EL (cell line): ENCODE results near the gene NDST1.
"Not testable (repeated sequence)": the region's sequence is repeated elsewhere in the genome, so short reads cannot be mapped to it uniquely, and the experiment has no call there.

ENCODE experiments used
- DNase-seq: peaks from one replicate; pipeline ENCODE4 v3.0.0-alpha.2; 2016

NDST1 gene

GRCh38 chr5:150508828-150509227 is 897 bp downstream of the NDST1 start:
- DNase-seq, result no peak

DNA sequence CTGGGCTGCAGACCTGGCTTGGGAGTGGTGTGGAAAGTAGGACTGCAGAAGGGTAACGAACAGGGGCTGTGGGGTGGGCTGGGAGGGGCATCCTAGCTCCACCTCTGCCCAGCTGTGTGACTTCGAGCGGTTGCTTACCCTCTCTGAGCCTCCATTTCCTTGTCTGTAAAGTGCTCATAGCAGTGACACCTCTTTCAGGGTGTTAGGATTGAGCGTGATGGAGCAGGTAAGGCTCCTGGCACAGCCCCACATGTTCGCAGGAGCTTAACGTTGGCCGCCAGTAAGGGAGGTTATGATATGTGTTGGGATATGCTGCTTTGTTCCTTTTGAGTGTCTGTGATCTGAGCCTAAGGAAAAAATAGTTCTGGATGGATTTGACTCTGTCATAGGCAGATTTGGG is 2.1 kb downstream of the NDST1 start:
- DNase-seq, result no peak

- no peak for DNase-seq
Measured at GRCh38 chr5:150510460-150511263, 2.7 kb downstream of the NDST1 start.

- peak; percentile 75 for DNase-seq
Measured at GRCh38 chr5:150511578-150512367, 3.8 kb downstream of the NDST1 start.

DNA sequence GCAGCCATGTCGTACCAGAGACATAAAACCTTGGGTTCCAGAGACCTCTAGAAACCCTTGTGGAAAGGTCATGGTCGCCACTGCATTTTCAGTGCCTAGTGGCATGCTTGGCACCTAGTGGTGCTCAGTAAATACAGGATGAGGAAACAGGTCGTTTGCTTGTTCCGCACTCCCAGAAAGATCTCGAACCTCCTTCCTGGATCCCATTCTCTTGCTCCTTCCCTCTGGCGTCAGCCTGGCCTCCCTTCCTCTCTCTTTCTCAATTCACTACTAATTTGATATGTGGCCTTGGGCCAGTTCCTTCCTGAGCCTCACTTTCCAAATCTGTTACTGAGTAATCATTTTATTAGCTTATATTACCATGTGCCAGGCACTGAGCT is 4.4 kb downstream of the NDST1 start:
- DNase-seq, result no peak

- DNase-seq, result no peak
Measured at GRCh38 chr5:150513375-150514309, 5.7 kb downstream of the NDST1 start.

- DNase-seq, result peak; percentile 84
Measured at GRCh38 chr5:150514708-150515211, 6.8 kb downstream of the NDST1 start.

- DNase-seq, result peak; percentile 91
Measured at GRCh38 chr5:150515446-150515845, 7.5 kb downstream of the NDST1 start.

- peak; percentile 70 for DNase-seq
Measured at GRCh38 chr5:150516011-150516410, 8.1 kb downstream of the NDST1 start.

GRCh38 chr5:150517272-150518152 is 9.6 kb downstream of the NDST1 start:
- DNase-seq, result peak; percentile 99

DNA sequence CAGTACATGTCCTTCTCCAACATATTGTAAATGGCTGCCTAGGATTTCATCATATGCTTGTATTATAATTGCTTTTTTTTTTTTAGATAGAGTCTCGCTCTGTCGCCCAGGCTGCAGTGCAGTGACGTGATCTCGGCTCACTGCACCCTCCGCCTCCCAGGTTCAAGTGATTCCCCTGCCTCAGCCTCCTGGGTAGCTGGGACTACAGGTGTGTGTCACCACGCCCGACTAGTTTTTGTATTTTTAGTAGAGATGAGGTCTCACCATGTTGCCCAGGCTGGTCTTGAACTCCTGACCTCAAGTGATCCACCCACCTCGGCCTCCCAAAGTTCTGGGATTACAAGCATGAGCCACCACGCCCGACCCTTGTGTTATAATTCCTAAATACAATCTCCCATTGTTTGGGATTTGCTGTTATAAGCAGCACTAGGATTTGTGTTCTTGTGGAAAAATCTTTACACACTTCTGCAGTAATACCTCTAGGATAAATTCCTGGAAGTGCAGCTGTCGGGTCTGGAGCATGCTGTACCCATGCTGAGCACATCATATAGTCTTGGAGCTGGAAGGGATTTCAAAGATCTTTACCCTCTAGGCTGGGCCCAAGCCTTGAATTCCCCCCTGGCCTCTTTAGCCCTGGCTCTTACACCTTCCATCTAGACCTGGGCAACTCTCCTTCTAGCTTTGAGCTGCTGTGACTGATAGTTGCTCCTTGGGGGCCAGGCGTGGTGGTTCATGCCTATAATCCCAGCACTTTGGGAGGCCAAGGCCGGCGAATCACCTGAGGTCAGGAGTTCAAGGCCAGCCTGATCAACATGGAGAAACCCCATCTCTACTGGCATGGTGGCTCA is 11.0 kb downstream of the NDST1 start:
- not testable (repeated sequence) for DNase-seq

DNA sequence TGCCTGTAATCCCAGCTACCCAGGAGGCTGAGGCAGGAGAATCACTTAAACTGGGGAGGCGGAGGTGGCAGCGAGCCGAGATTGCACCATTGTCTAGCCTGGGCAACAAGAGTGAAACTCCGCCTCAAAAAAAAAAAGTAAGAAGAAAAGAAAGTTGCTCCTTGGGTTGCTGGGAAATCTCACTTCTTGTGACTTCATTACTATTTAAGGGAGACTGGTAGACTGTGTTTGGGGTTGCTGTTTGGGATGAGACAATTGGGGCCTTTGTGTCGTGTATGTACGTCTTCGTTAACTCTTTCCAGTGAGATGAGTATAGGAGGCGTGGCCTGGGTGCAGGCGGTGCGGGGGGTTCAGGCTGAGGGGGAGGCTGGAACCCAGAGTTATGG is 11.6 kb downstream of the NDST1 start:
- DNase-seq, result no peak

DNA sequence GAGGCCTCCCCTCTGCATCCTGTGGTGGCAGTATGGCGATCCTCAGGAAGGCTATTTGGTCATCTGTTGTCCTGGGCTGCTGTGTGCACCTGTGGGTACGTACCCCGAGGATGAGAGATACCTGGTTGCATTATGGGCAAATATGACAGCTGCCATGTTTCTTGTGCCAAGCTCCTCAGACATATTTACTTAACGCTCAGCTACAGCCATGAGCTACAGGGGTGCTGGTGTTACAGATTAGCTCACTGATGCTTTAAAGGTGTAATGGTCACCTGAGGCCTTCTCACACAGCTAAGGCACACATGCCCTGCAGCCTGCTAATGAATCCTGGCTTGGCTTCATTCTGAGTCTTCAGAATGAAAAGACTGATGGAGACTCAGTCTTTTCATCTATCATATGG is 12.0 kb downstream of the NDST1 start:
- no peak for DNase-seq

GRCh38 chr5:150520747-150521521 is 13.0 kb downstream of the NDST1 start:
- no peak for DNase-seq

DNA sequence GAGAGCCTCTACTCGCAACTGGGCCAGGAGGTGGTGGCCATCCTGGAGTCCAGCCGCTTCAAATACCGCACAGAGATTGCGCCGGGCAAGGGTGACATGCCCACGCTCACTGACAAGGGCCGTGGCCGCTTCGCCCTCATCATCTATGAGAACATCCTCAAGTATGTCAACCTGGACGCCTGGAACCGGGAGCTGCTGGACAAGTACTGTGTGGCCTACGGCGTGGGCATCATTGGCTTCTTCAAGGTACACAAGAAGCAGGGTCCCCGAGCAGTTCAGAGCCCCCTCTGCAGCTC is 13.5 kb downstream of the NDST1 start:
- DNase-seq, result no peak

- no peak for DNase-seq
Measured at GRCh38 chr5:150521939-150522503, 14.1 kb downstream of the NDST1 start.

GRCh38 chr5:150522504-150523414 is 14.8 kb downstream of the NDST1 start:
- DNase-seq, result no peak

GRCh38 chr5:150523472-150524350 is 15.8 kb downstream of the NDST1 start:
- DNase-seq, result peak; percentile 75
